RWPE2 (cell line): Measurements from ENCODE around the gene NUBP2.
A peak's percentile ranks its signal among the peaks of the same experiment; 100 is the strongest.

Experiments
- ATAC-seq: fragments of 200-7000 bp; cut with Tn5 transposase; 3 replicates; pipeline ENCODE4 v1.9.1; 2021; ENCODE audit warnings: low read depth
- DNase-seq: peaks from one replicate; pipeline ENCODE4 v3.0.0-alpha.2; 2020; ENCODE audit warnings: low spot score
- H3K27ac ChIP-seq: fragments of 450-650 bp; 2 replicates; pipeline ENCODE4 v1.5.1; 2017; ENCODE audit warnings: mild to moderate bottlenecking; ENCODE audit not compliant: poor library complexity, severe bottlenecking
- H3K27me3 ChIP-seq: fragments of 250-450 bp; sonication (Bioruptor Pico); 2 replicates; pipeline ENCODE4 v1.5.1; 2021; ENCODE audit warnings: mild to moderate bottlenecking, moderate library complexity; ENCODE audit not compliant: insufficient read depth, poor library complexity, severe bottlenecking
- H3K36me3 ChIP-seq: fragments of 250-450 bp; sonication (Bioruptor Pico); 2 replicates; pipeline ENCODE4 v1.5.1; 2020; ENCODE audit warnings: low read depth, mild to moderate bottlenecking, moderate library complexity
- H3K4me1 ChIP-seq: fragments of 250-450 bp; sonication (Bioruptor Pico); 2 replicates; pipeline ENCODE4 v1.5.1; 2021; ENCODE audit warnings: mild to moderate bottlenecking, moderate library complexity; ENCODE audit not compliant: insufficient read depth, poor library complexity, severe bottlenecking
- H3K4me3 ChIP-seq: fragments of 250-450 bp; sonication (Bioruptor Pico); 2 replicates; pipeline ENCODE4 v1.5.1; 2021; ENCODE audit warnings: mild to moderate bottlenecking, moderate library complexity; ENCODE audit not compliant: severe bottlenecking
- H3K9me3 ChIP-seq: fragments of 250-450 bp; sonication (Bioruptor Pico); 2 replicates; pipeline ENCODE4 v1.5.1; 2021; ENCODE audit warnings: mild to moderate bottlenecking, moderate library complexity; ENCODE audit not compliant: severe bottlenecking
- TF ChIP-seq, protein P1 (sequence below): fragments of 450-650 bp; IDR thresholded peaks from one replicate; pipeline ENCODE4 v1.5.1; 2017; ENCODE audit warnings: mild to moderate bottlenecking, moderate library complexity; ENCODE audit not compliant: poor library complexity, severe bottlenecking

Gene NUBP2

DNA sequence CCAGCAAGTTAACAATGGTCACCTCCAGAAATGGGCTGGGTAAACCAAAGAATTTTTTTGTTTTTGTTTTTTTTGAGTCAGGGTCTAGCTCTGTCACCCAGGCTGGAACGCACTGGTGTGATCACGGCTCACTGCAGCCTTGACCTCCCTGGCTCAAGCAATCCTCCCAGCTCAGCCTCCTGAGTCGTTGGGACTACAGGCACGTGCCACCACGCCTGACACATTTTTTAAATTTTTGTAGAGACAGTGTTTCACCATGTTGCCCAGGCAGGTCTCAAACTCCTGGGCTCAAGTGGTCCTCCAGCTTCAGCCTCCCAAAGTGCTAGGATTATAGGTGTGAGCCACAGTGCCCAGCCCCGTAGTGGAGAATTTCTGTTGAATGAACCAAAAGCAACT is 2.1 kb upstream of the NUBP2 start:
- no peaks in the 10 kb centered on the region for H3K9me3 ChIP-seq
- H3K4me1 ChIP-seq, result peaks cover 6% of the 10 kb centered on the region
- peak overlapping the region; percentile 45 for H3K27ac ChIP-seq
- TF ChIP-seq, protein P1, sequence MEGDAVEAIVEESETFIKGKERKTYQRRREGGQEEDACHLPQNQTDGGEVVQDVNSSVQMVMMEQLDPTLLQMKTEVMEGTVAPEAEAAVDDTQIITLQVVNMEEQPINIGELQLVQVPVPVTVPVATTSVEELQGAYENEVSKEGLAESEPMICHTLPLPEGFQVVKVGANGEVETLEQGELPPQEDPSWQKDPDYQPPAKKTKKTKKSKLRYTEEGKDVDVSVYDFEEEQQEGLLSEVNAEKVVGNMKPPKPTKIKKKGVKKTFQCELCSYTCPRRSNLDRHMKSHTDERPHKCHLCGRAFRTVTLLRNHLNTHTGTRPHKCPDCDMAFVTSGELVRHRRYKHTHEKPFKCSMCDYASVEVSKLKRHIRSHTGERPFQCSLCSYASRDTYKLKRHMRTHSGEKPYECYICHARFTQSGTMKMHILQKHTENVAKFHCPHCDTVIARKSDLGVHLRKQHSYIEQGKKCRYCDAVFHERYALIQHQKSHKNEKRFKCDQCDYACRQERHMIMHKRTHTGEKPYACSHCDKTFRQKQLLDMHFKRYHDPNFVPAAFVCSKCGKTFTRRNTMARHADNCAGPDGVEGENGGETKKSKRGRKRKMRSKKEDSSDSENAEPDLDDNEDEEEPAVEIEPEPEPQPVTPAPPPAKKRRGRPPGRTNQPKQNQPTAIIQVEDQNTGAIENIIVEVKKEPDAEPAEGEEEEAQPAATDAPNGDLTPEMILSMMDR, result no peak
- H3K27me3 ChIP-seq, result no peaks in the 10 kb centered on the region
- no peak overlapping the region for H3K4me3 ChIP-seq
- no peak for DNase-seq
- no peak for ATAC-seq
- H3K36me3 ChIP-seq, result peaks cover 33% of the 10 kb centered on the region

DNA sequence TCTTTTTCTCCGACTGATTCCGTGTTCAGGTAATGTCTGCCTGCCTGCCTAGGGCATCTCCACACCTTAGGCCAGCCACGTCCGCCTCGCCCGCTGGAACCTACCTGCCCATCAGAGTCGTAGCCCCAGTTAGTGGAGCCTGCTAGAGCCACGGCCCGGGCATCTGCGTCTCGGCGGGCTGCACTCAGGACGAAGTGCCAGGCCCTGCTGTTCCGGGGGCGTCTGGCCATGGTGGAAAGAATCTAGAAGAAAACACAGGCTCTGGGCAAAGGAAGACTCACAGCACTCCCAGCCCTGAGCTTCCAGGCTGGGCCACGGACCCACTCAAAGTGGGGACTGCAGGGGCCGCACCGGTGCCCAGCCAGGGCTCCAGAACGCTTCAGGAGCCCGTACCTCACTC is 1.5 kb upstream of the NUBP2 start:
- Histone ChIP-seq H3K27me3 (no peaks in the 10 kb centered on the region), H3K36me3 (peaks cover 27% of the 10 kb centered on the region), H3K4me1 (peaks cover 6% of the 10 kb centered on the region), H3K4me3 (peak overlapping the region; percentile 95), H3K9me3 (no peaks in the 10 kb centered on the region), H3K27ac (peak overlapping the region; percentile 45)
- no peak for ATAC-seq
- DNase-seq, result no peak
- TF ChIP-seq, protein P1, result no peak

GRCh38 chr16:1781758-1782407 is 877 bp upstream of the NUBP2 start:
- Histone ChIP-seq H3K36me3 (peaks cover 22% of the 10 kb centered on the region), H3K27ac (peak overlapping the region; percentile 45), H3K4me1 (peaks cover 6% of the 10 kb centered on the region), H3K27me3 (no peaks in the 10 kb centered on the region), H3K9me3 (no peaks in the 10 kb centered on the region), H3K4me3 (peak overlapping the region; percentile 95)
- TF ChIP-seq, protein P1, result no peak
- DNase-seq, result no peak
- no peak; the same call in 1 of the 3 replicates for ATAC-seq

- H3K36me3 ChIP-seq, result peaks cover 45% of the 10 kb centered on the region
- no peaks in the 10 kb centered on the region for H3K9me3 ChIP-seq
- peaks cover 6% of the 10 kb centered on the region for H3K4me1 ChIP-seq
- no peaks in the 10 kb centered on the region for H3K27me3 ChIP-seq
- no peak overlapping the region for H3K27ac ChIP-seq
- ATAC-seq (no peak), DNase-seq (no peak)
- no peak overlapping the region for H3K4me3 ChIP-seq
- TF ChIP-seq, protein P1, result no peak
These were observed 2.5 kb downstream of the NUBP2 start for GRCh38 chr16:1784977-1785845.

DNA sequence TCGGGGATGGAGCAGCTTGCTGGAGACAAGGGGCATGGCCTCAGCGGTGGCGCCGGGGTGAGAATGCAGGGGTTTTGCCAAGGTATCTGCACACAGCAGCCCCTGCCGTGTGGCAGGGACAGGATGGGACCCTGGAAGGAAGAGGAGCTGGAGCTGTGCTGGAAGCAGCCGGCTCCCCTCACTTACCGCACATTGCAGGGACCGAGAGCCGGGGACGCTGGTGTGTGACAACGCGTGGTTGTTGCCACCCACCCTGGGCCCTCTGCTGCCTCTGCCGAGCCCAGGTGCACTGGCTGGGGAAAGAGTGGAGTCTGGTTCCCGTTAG is 3.0 kb downstream of the NUBP2 start:
- ATAC-seq, result no peak
- Histone ChIP-seq H3K4me1 (peaks cover 6% of the 10 kb centered on the region), H3K4me3 (no peak overlapping the region), H3K36me3 (peaks cover 40% of the 10 kb centered on the region), H3K9me3 (no peaks in the 10 kb centered on the region), H3K27ac (no peak overlapping the region), H3K27me3 (no peaks in the 10 kb centered on the region)
- TF ChIP-seq, protein P1, result no peak
- no peak for DNase-seq
